Activated CD4-positive, CD25-positive, alpha-beta regulatory T cell (primary cell): ENCODE data around the gene ALDH16A1.

Source experiments
- DNase-seq, 4 experiments: peaks; one replicate each; lab custom pipeline; 2025; lab: John Stamatoyannopoulos, UW

ALDH16A1 gene

GRCh38 chr19:49423071-49423984, 29.7 kb upstream of the ALDH16A1 start, which contains the start of gene PTH2:
Gene PTH2, minus strand, starts transcription at chr19:49423441. Its CDS starts 102 bp downstream, at chr19:49423339.
- no peak for DNase-seq

- DNase-seq, result no peak
Measured at GRCh38 chr19:49423985-49424303, 29.1 kb upstream of the ALDH16A1 start.

- DNase-seq, result no peak
Measured at GRCh38 chr19:49425178-49425577, 27.8 kb upstream of the ALDH16A1 start, which contains the start of gene GFY. Gene GFY, plus strand, starts transcription at chr19:49425388. Its CDS starts 1,043 bp downstream, at chr19:49426431.

- DNase-seq, result no peak
Measured at GRCh38 chr19:49425922-49426592, 27.0 kb upstream of the ALDH16A1 start.

GRCh38 chr19:49427339-49427738, 25.7 kb upstream of the ALDH16A1 start:
- DNase-seq, result no peak

GRCh38 chr19:49427855-49428546, 25.0 kb upstream of the ALDH16A1 start:
- DNase-seq, result no peak

GRCh38 chr19:49428547-49429451, 24.2 kb upstream of the ALDH16A1 start:
- DNase-seq, result no peak

- DNase-seq, result no peak
Measured at GRCh38 chr19:49430172-49430677, 22.8 kb upstream of the ALDH16A1 start.

- DNase-seq, result no peak
Measured at GRCh38 chr19:49430678-49431329, 22.2 kb upstream of the ALDH16A1 start.

- no peak for DNase-seq
Measured at GRCh38 chr19:49431330-49431749, 21.7 kb upstream of the ALDH16A1 start.

- DNase-seq, result no peak
Measured at GRCh38 chr19:49432141-49433073, 20.6 kb upstream of the ALDH16A1 start.

GRCh38 chr19:49433240-49433901, 19.7 kb upstream of the ALDH16A1 start:
- DNase-seq, result no peak

- no peak for DNase-seq
Measured at GRCh38 chr19:49434907-49435583, 18.0 kb upstream of the ALDH16A1 start.

- DNase-seq, result no peak
Measured at GRCh38 chr19:49435670-49436069, 17.4 kb upstream of the ALDH16A1 start.

- peak in 1 of 4 experiments; percentile 27 for DNase-seq
Measured at GRCh38 chr19:49436381-49437017, 16.5 kb upstream of the ALDH16A1 start.

- no peak for DNase-seq
Measured at GRCh38 chr19:49437231-49437630, 15.8 kb upstream of the ALDH16A1 start.

- no peak for DNase-seq
Measured at GRCh38 chr19:49438261-49438660, 14.8 kb upstream of the ALDH16A1 start.

GRCh38 chr19:49439836-49440235, 13.2 kb upstream of the ALDH16A1 start:
- no peak for DNase-seq
